Measurements from ENCODE around the gene IFT57. TPM values are rescaled to one million over a fixed set of nuclear protein-coding genes. Genes with fewer than 3 reads are reported as not detected.

IFT57 gene
- total and polyA plus RNA-seq, 2 experiments from 2014 or later, result 38.4 to 55.8 TPM

DNA sequence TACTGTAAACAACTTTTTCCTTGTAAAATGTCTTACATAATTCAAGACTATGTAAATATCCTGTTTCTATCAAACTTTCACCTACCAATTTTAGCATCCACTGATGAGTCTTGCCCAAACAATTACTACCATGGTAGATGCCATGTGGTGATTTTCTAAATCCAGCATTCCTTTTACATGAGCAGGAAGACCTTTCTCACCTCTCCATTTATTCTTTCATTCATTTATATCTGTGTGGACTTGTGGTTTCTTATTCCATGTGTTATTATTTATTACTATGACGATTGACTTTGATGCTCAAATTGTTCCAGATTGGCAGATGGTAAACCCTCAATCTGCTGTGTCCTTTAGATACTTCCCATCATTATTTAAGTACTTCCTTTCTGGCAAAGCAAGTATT is 62.4 kb downstream of the IFT57 start:
- no peak for DNase-seq (ENCODE audit: low spot score)
- H4K20me1 ChIP-seq (ENCODE audit: insufficient read depth, poor library complexity, severe bottlenecking), result no peaks in the 10 kb centered on the region
- no peaks in the 10 kb centered on the region for H3K36me3 ChIP-seq (replicated peaks; ENCODE audit: insufficient read depth, low read depth)
- no peak overlapping the region for H3K4me3 ChIP-seq
- H3K27me3 ChIP-seq, result no peaks in the 10 kb centered on the region
- H3K9me2 ChIP-seq (replicated peaks; ENCODE audit: insufficient read depth), result no peaks in the 10 kb centered on the region
- no peaks in the 10 kb centered on the region for H3K79me2 ChIP-seq
- TF ChIP-seq EZH2phosphoT487 (IDR thresholded peaks at IDR 0.05; ENCODE audit: low read depth, severe bottlenecking, unreplicated experiment) (no peak), EZH2 (IDR thresholded peaks at IDR 0.05; ENCODE audit: borderline replicate concordance) (no peak)
- TF ChIP-seq, protein P1, sequence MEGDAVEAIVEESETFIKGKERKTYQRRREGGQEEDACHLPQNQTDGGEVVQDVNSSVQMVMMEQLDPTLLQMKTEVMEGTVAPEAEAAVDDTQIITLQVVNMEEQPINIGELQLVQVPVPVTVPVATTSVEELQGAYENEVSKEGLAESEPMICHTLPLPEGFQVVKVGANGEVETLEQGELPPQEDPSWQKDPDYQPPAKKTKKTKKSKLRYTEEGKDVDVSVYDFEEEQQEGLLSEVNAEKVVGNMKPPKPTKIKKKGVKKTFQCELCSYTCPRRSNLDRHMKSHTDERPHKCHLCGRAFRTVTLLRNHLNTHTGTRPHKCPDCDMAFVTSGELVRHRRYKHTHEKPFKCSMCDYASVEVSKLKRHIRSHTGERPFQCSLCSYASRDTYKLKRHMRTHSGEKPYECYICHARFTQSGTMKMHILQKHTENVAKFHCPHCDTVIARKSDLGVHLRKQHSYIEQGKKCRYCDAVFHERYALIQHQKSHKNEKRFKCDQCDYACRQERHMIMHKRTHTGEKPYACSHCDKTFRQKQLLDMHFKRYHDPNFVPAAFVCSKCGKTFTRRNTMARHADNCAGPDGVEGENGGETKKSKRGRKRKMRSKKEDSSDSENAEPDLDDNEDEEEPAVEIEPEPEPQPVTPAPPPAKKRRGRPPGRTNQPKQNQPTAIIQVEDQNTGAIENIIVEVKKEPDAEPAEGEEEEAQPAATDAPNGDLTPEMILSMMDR (IDR thresholded peaks at IDR 0.05; ENCODE audit: poor library complexity), result no peak
- 96% methylated on average over 1 of the region's 1 CpG for WGBS (ENCODE audit: low lambda C conversion rate, missing lambda C conversion rate)
- H3K4me1 ChIP-seq (ENCODE audit: insufficient read depth), result no peaks in the 10 kb centered on the region
- H3K27ac ChIP-seq, result no peak overlapping the region
- H3K4me2 ChIP-seq, result no peak overlapping the region
- H2AFZ ChIP-seq, result no peak overlapping the region
- no peaks in the 10 kb centered on the region for H3K9me3 ChIP-seq (ENCODE audit: low read depth)

DNA sequence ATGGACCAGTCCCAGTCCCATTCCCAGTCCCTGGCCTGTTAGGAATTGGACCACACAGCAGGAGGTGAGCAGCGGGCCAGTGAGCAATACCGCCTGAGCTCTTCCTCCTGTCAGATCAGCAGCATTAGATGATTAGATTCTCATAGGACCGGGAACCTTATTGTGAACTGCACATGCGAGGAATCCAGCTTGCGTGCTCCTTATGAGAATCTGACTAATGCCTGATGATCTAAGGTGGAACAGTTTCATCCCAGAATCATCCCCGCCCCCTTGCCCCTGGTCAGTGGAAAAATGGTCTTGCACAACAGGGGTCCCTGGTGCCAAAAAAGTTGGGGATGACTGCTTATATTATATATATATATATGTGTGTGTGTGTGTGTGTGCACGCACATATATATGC is 63.1 kb downstream of the IFT57 start:
- H3K36me3 ChIP-seq (replicated peaks; ENCODE audit: insufficient read depth, low read depth), result no peaks in the 10 kb centered on the region
- H3K27me3 ChIP-seq, result no peaks in the 10 kb centered on the region
- no peak for TF ChIP-seq EZH2phosphoT487 (IDR thresholded peaks at IDR 0.05; ENCODE audit: low read depth, severe bottlenecking, unreplicated experiment)
- TF ChIP-seq EZH2 (IDR thresholded peaks at IDR 0.05; ENCODE audit: borderline replicate concordance), result no peak
- TF ChIP-seq, protein P1 (IDR thresholded peaks at IDR 0.05; ENCODE audit: poor library complexity), result no peak
- no peaks in the 10 kb centered on the region for H3K79me2 ChIP-seq
- no peaks in the 10 kb centered on the region for H4K20me1 ChIP-seq (ENCODE audit: insufficient read depth, poor library complexity, severe bottlenecking)
- H3K9me2 ChIP-seq (replicated peaks; ENCODE audit: insufficient read depth), result no peaks in the 10 kb centered on the region
- H3K27ac ChIP-seq, result no peak overlapping the region
- no peaks in the 10 kb centered on the region for H3K4me1 ChIP-seq (ENCODE audit: insufficient read depth)
- no peak for DNase-seq (ENCODE audit: low spot score)
- no peak overlapping the region for H2AFZ ChIP-seq
- no peaks in the 10 kb centered on the region for H3K9me3 ChIP-seq (ENCODE audit: low read depth)
- no peak overlapping the region for H3K4me2 ChIP-seq
- WGBS (ENCODE audit: low lambda C conversion rate, missing lambda C conversion rate), result 97% methylated on average over 7 of the region's 7 CpGs
- no peak overlapping the region for H3K4me3 ChIP-seq

DNA sequence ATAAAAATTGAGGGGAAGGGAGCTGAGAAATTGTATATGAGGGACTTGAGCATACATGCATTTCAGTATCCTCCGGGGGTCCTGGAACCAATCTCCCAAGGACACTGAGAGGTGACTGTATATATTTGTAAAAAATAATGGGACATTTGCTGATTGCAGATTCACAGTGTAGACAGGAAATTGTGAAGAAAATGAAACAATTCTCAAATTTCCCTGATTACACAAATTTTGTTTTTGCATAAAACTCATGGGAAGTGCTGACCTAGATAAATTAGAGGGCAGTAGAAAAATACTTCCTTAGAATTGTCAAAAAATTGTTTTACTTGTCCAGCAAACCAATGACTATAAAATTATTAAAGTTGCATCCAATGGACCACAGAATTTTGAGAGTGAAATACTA is 64.0 kb downstream of the IFT57 start:
- Histone ChIP-seq H3K9me2 (replicated peaks; ENCODE audit: insufficient read depth) (no peaks in the 10 kb centered on the region), H3K36me3 (replicated peaks; ENCODE audit: insufficient read depth, low read depth) (no peaks in the 10 kb centered on the region), H2AFZ (no peak overlapping the region), H4K20me1 (ENCODE audit: insufficient read depth, poor library complexity, severe bottlenecking) (no peaks in the 10 kb centered on the region), H3K4me2 (no peak overlapping the region), H3K27me3 (no peaks in the 10 kb centered on the region), H3K79me2 (no peaks in the 10 kb centered on the region), H3K4me3 (no peak overlapping the region), H3K9me3 (ENCODE audit: low read depth) (no peaks in the 10 kb centered on the region), H3K4me1 (ENCODE audit: insufficient read depth) (no peaks in the 10 kb centered on the region), H3K27ac (no peak overlapping the region)
- DNase-seq (ENCODE audit: low spot score), result no peak
- WGBS (ENCODE audit: low lambda C conversion rate, missing lambda C conversion rate), result 88% methylated on average over 1 of the region's 1 CpG
- TF ChIP-seq, protein P1 (IDR thresholded peaks at IDR 0.05; ENCODE audit: poor library complexity), result no peak
- TF ChIP-seq EZH2 (IDR thresholded peaks at IDR 0.05; ENCODE audit: borderline replicate concordance) (no peak), EZH2phosphoT487 (IDR thresholded peaks at IDR 0.05; ENCODE audit: low read depth, severe bottlenecking, unreplicated experiment) (no peak)

DNA sequence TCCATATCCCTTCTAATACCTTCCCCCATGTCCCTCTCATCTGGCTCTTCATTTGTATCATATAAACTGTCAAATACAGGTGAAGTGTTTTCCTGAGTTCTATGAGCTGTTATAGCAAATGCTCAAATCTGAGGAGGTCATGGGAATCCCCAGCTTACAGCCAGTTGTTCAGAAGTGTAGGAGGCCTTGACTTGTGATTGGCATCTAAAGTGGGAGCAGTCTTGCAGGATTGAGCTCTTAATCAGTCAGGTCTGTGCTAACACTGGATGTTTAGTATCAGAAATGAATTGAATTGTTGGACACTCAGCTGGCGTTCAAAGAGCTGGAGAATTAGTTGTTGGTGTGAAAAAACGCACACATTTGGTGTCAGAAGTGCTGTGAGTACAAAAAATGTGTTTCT is 65.0 kb downstream of the IFT57 start:
- Histone ChIP-seq H3K4me2 (no peak overlapping the region), H2AFZ (no peak overlapping the region), H4K20me1 (ENCODE audit: insufficient read depth, poor library complexity, severe bottlenecking) (no peaks in the 10 kb centered on the region), H3K4me3 (no peak overlapping the region), H3K27me3 (no peaks in the 10 kb centered on the region), H3K9me3 (ENCODE audit: low read depth) (no peaks in the 10 kb centered on the region), H3K9me2 (replicated peaks; ENCODE audit: insufficient read depth) (no peaks in the 10 kb centered on the region), H3K36me3 (replicated peaks; ENCODE audit: insufficient read depth, low read depth) (no peaks in the 10 kb centered on the region), H3K79me2 (no peaks in the 10 kb centered on the region), H3K4me1 (ENCODE audit: insufficient read depth) (no peaks in the 10 kb centered on the region), H3K27ac (no peak overlapping the region)
- no peak for DNase-seq (ENCODE audit: low spot score)
- TF ChIP-seq EZH2phosphoT487 (IDR thresholded peaks at IDR 0.05; ENCODE audit: low read depth, severe bottlenecking, unreplicated experiment) (no peak), EZH2 (IDR thresholded peaks at IDR 0.05; ENCODE audit: borderline replicate concordance) (no peak)
- TF ChIP-seq, protein P1 (IDR thresholded peaks at IDR 0.05; ENCODE audit: poor library complexity), result no peak
- WGBS (ENCODE audit: low lambda C conversion rate, missing lambda C conversion rate), result 98% methylated on average over 2 of the region's 2 CpGs
